Measurements from ENCODE around the gene ATP1A1.

GRCh38 chr1:116403496-116404136, 30.6 kb downstream of the ATP1A1 start:
- TF ChIP-seq POLR2A (IDR thresholded peaks at IDR 0.05; ENCODE audit: low read depth, low read length) (no peak), POLR2AphosphoS5 (IDR thresholded peaks at IDR 0.05; ENCODE audit: low read depth, low read length) (no peak), SPI1 (IDR thresholded peaks at IDR 0.05; ENCODE audit: low read depth, low read length) (no peak), TAF1 (IDR thresholded peaks at IDR 0.05; ENCODE audit: low read depth, low read length) (no peak), PAX5 (IDR thresholded peaks at IDR 0.05; ENCODE audit: insufficient read depth, low read length, severe bottlenecking) (no peak), POU2F2 (IDR thresholded peaks at IDR 0.05; ENCODE audit: low read depth, low read length) (no peak)
